ENCODE results near the gene STRAP.

Gene STRAP

GRCh38 chr12:15882118-15882971 is at the start of gene STRAP:
Gene STRAP, plus strand, starts transcription at chr12:15882387. Its CDS starts 321 bp downstream, at chr12:15882708.
- peak; percentile 72 for DNase-seq (ENCODE audit: low read depth)

GRCh38 chr12:15834575-15834974 is 47.6 kb upstream of the STRAP start:
- DNase-seq (ENCODE audit: low read depth) = no peak

- DNase-seq (ENCODE audit: low read depth) = no peak
Observed at GRCh38 chr12:15837141-15837790, 44.9 kb upstream of the STRAP start.

GRCh38 chr12:15839041-15839440 is 43.1 kb upstream of the STRAP start:
- no peak for DNase-seq (ENCODE audit: low read depth)

- DNase-seq (ENCODE audit: low read depth) = no peak
Observed at GRCh38 chr12:15839682-15840081, 42.5 kb upstream of the STRAP start.

- no peak for DNase-seq (ENCODE audit: low read depth)
Observed at GRCh38 chr12:15842108-15842507, 40.1 kb upstream of the STRAP start.

- no peak for DNase-seq (ENCODE audit: low read depth)
Observed at GRCh38 chr12:15846887-15847286, 35.3 kb upstream of the STRAP start.

GRCh38 chr12:15848606-15849005 is 33.6 kb upstream of the STRAP start:
- no peak for DNase-seq (ENCODE audit: low read depth)

- DNase-seq (ENCODE audit: low read depth) = no peak
Observed at GRCh38 chr12:15851045-15851620, 31.1 kb upstream of the STRAP start.

- DNase-seq (ENCODE audit: low read depth) = no peak
Observed at GRCh38 chr12:15851919-15852318, 30.3 kb upstream of the STRAP start.

GRCh38 chr12:15852383-15852782 is 29.8 kb upstream of the STRAP start:
- no peak for DNase-seq (ENCODE audit: low read depth)

GRCh38 chr12:15853877-15854276 is 28.3 kb upstream of the STRAP start:
- DNase-seq (ENCODE audit: low read depth) = no peak

- no peak for DNase-seq (ENCODE audit: low read depth)
Observed at GRCh38 chr12:15854916-15855315, 27.3 kb upstream of the STRAP start.

GRCh38 chr12:15855646-15856045 is 26.5 kb upstream of the STRAP start:
- DNase-seq (ENCODE audit: low read depth) = no peak

GRCh38 chr12:15856097-15856982 is 25.8 kb upstream of the STRAP start:
- DNase-seq (ENCODE audit: low read depth) = no peak

GRCh38 chr12:15858353-15858752 is 23.8 kb upstream of the STRAP start:
- DNase-seq (ENCODE audit: low read depth) = no peak

GRCh38 chr12:15859116-15859515 is 23.1 kb upstream of the STRAP start:
- no peak for DNase-seq (ENCODE audit: low read depth)

- DNase-seq (ENCODE audit: low read depth) = no peak
Observed at GRCh38 chr12:15861404-15861803, 20.8 kb upstream of the STRAP start.

GRCh38 chr12:15862840-15863239 is 19.3 kb upstream of the STRAP start:
- DNase-seq (ENCODE audit: low read depth) = no peak

GRCh38 chr12:15863372-15863771 is 18.8 kb upstream of the STRAP start:
- no peak for DNase-seq (ENCODE audit: low read depth)

GRCh38 chr12:15863984-15864383 is 18.2 kb upstream of the STRAP start:
- no peak for DNase-seq (ENCODE audit: low read depth)

GRCh38 chr12:15868186-15868585 is 14.0 kb upstream of the STRAP start:
- DNase-seq (ENCODE audit: low read depth) = no peak
